GM18502 (cell line): ENCODE data around the gene ARPC1B.
A peak's percentile ranks its signal among the peaks of the same experiment; 100 is the strongest.
"Not testable (repeated sequence)": the region's sequence is repeated elsewhere in the genome, so short reads cannot be mapped to it uniquely, and the experiment has no call there.

Experiments used
- ATAC-seq: cut with Tn5 transposase; IDR thresholded peaks from one replicate; pipeline ENCODE4 v1.9.1; 2021; ENCODE audit warnings: mild to moderate bottlenecking; ENCODE audit not compliant: unreplicated experiment, poor library complexity

ARPC1B gene

DNA sequence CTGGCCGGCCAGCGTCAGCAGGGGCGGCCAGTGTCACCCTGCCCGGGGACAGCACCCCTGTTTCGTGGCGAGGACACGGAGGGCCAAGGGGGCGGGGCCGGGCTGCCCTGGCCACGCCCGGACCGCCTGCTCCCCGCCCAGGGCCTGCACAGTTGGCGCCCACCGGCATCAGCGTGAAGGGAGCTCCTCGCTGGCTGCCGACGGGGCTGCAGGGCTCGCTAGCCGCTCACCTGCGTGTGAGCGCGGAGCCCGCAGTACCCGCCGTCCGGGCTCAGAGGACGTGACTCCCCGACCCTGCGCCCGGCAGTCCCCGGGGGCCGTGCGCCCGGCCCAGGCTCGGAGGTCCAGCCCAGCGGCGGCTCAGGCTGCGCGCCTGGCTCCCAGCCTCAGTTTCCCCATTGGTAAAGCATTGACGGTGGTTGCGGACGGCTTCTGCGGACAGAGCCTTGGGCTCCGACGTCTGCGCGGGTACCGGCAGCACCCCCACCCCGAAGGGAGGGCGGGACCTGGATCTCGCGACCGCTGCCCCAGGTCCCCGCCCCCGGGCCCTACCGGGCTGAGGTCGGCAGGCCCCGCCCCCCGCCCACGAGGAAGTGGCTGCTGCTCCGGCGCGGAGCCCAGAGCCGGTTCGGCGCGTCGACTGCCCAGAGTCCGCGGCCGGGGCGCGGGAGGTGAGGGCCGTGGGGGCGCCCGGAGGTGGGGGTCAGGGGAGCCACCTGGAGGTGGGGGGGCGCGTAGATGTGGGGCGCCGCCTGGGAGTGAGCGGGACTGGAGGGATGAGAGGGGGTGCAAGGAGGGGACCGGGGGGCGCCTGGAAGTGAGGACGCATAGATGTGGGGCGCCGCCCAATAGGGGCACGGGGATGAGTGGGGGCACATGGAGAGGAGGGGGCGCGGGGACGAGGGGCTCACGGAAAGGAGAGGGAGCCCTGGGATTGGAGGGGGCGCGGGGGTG is at the start of gene ARPC1B:
TSS of gene ARPC1B (plus strand) at position 620 of the 954 bp plus-strand sequence. CDS start 10,985 bp downstream, outside the sequence.
- ATAC-seq, result peak; percentile 59

DNA sequence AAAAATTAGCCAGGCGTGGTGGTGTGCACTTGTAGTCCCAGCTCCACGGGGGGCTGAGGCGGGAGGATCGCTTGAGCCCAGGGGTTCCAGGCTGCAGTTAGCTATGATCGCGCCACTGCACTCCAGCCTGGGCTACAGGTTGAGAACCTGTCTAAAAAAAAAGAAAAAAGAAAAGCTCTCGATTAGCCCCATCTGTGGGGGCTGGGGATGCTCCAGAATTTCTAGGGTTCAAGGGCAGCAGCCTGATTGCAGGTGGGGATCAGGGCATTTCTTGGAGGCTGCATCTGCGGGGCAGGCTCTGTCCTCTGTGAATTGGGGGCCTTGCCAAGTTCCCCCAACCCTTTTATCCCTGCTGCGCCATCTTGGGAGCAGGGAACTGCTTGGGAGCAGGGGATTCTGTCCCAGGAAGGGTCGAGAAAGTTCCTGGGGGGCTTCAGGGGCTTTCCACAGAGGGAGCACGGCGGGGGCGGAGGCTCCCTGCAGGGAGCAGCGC is 49.5 kb upstream of the ARPC1B start:
- peak; percentile 3 for ATAC-seq

DNA sequence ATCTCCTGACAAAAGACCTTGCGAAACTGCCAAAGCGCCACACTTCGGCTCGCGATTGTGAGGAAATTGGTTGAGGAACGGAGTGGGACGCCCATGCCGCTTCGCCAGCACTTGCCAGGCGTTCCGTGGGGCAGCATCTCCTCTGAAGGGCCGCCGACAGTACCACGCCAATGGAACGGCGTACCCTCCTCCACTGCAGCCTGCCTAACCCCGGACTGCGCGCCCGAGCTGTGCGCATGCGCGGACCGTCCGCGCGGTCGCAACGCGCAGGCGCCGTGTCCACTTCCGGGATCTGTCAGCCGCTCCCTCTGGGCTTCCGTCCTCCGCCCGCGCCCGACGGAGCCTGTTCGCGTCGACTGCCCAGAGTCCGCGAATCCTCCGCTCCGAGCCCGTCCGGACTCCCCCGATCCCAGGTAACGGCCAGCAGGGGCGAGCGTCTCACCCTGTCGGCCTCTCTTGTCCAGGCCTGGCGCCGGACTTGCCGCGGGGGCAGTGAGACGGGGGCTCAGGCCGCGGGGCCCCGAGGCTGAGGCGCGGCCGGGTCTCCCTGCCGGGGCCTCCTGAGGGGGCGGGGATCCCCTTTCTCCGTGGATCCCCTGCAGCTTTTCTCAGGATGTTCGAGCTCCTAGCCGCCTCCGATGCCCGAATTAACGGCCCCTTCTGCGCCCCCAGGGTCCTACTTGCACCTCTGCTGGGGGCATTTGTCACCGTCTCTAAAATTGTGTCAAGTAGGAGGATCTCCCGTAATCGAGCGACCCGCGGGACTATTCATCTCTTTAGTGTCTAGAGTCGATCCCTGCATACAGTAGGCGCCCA is 48.7 kb upstream of the ARPC1B start, which contains the start of gene ARPC1A:
TSS of gene ARPC1A (plus strand) at position 307 of the 816 bp plus-strand sequence. CDS start 7,456 bp downstream, outside the sequence.
- peak; percentile 87 for ATAC-seq

DNA sequence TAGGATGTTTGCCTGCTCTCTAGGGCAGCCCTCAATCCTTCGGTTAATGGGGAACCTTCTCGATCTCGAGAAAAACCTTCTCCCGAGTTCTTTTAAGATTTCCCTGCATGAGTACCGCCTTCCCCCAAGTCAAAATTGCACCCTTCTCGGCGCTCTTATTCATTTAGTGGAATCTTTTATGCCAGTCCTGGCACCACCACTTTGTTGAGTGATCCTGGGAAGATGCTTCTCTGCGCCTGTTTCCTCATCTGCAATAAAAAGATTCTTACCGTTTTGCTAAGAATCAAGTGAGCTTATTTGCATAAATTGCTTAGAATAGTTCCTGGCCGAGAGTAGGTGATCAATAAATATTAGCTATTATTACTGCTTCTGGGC is 48.1 kb upstream of the ARPC1B start:
- no peak for ATAC-seq

DNA sequence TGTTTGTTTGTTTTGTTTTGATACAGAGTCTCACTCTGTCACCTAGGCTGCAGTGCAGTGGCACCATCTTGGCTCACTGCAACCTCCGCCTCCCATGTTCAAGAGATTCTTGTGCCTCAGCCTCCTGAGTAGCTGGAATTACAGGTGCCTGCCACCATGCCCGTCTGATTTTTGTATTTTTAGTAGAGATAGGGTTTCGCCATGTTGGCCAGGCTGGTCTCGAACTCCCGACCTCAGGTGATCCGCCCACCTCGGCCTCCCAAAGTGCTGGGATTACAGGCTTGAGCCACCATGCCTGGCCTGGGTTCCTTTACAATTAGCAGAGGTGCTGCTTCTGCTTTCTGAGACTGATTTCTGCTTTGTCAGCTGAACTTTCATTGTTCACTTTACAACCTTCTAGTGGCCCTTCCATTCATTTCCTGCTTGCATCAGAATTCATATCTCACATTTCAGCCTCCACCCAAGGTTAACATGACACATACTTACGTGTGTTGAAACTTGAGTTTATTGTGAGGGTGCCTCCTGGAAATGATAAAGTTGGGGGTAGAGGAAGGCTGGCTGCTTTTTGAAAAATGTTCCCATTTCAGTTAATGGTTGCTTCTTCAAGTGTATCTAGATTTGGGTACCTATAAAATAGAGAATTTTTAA is 44.1 kb upstream of the ARPC1B start:
- not testable (repeated sequence) for ATAC-seq

DNA sequence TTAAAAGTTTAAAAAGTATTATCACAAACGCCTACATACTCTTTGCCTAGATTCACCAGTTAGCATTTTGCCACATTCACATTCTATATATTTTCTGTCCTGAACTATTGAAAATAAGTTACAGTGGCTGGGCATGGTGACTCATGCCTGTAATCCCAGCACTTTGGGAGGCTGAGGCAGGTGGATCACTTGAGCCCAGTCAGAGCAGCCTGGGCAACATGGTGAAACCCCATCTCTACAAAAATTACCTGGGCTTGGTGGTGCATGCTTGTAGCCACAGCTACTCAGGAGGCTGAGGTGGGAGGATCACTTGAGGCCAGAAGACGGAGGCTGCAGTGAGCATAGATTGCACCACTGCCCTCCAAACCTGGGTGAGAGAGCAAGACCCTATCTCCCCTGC is 43.5 kb upstream of the ARPC1B start:
- no peak for ATAC-seq

DNA sequence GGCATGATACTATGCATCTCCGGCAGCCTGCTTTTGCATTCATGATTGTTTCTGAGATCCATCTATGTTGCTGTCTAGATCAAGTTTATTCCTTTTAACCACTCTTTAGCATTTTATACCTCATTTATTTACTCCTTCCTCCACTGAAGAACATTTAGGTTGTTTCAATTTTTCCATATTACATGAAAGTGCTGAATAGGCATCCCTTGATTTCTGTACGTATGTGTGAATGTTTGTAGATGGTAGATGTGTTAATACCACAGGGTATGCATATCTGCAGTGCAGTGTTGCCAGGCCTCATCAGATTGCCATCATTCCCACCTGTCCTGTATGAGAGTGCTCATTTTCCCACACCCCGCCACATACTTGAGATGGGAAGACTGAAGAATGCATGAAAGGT is 34.9 kb upstream of the ARPC1B start:
- ATAC-seq, result no peak

DNA sequence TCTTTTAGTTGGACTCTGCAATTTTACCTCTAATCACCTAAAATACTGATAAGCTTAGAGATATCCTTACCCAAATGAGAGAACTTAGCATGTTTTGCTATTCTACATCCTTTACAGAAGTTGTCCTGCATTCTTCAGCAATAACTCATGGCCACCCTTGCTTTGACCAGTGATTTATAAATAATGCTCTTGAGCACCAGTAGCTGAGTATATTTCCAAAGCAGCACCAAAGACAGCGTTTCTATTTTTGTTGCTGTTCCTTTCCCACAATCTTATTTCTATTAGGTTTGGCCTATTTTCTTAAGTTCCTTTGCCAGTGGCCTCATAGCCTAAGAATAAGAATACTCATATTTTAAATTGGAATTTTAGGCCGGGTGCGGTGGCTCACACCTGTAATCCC is 33.9 kb upstream of the ARPC1B start:
- ATAC-seq, result no peak

DNA sequence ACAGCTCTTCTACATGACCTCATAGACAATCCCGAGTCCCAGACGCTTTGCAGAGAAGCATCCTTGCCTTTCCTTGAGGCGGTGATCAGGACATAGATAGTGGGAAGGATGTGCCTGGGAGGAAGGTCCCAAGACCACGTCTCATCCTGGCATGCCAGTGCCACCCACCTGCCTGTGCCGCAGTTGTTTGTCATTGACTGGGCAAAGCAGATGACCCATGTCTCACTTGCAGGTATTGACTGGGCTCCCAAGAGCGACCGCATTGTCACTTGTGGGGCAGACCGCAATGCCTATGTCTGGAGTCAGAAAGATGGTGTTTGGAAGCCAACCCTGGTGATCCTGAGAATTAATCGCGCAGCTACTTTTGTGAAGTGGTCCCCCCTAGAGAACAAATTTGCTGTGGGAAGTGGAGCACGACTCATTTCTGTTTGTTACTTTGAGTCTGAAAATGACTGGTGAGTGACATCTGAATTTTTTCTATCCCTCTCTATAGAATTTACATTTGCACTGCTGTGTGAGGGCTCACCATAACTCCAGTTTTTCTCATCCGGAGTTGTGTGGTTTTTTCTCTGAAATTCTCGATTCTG is 30.4 kb upstream of the ARPC1B start:
- no peak for ATAC-seq

DNA sequence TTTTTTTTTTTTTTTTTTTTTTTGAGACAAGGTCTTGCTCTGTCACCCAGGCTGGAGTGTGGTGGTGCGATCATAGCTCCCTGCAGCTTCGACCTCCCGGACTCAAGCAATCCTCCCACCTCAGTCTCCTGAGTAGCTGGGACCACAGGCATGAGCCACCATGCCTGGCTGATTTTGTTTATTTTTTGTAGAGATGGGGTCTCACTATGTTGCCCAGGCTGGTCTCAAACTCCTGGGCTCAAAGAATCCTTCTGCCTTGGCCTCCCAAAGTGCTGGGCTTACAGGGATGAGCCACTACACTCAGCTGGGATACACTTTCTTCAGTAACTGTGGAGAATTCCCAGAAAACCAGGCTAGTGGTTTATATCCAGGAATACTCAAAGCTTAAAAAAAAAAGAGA is 23.9 kb upstream of the ARPC1B start:
- not testable (repeated sequence) for ATAC-seq

DNA sequence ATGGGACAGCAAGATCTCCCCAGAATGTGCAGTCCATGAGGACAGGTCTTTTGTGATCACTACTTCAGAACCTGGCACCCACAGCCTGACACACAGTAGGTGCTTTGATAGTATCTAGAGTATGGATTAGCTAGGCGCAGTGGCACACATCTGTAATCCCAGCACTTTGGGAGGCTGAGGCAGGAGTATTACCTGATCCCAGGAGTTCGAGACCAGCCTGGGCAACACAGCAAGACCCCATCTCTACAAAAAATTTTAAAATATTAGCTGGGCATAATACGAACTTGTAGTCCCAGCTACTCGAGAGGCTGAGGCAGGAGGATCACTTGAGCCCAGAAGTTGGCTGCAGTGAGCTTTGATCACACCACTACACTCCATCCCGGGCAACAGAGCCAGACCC is 22.3 kb upstream of the ARPC1B start:
- no peak for ATAC-seq

DNA sequence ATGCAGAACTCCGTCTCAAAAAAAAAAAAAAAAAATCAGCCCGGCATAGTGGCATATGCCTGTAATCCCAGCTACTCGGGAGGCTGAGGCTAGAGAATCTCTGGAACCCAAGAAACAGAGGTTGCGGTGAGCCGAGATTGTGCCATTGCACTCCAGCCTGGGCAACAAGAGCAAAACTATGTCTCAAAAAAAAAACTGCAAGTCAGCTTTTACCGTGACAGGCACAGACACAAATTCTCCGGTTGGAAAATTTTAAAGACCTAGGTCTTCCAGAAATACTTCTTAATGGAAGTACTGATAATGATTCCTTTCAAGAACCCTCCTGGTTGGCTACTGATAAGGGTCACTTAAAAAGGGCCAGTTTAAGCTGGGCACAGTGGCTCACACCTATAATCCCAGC is 19.4 kb upstream of the ARPC1B start:
- no peak for ATAC-seq

DNA sequence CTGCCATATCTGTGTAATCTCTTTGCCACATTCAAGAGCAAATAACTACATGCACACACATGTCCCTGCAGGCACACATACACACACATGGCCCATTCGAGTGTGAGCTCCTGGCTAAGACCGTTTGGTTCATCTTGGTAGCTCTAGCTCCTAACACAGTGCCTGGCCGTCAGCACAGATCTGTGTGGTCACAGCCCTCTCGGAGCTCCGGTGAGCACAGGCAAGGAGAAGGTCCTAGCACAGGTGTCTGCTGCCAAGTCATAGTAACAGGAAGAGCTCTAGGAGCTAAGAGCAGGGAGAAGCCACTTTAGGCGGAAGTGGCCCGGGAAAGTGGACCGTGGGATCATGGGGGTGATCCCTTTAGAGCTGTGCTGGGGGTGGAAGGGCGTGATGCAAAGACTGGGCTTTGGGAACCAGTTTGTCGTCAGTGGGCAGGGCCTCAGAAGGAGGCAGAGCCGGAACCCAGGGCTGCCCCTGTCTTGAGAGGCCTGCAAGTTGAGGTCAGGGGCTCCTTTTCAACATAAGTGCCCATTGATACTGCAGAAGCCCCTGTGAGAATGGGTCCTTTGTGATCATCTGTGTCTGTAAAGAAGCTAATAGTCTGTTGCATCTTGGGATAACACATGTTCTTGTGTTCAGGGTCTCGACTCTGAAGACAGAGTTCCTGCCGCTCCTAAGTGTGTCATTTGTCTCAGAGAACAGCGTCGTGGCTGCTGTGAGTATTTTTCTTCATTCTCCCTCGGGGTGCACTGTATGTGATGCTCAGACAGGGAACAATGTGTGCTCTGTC is 16.6 kb upstream of the ARPC1B start:
- no peak for ATAC-seq

DNA sequence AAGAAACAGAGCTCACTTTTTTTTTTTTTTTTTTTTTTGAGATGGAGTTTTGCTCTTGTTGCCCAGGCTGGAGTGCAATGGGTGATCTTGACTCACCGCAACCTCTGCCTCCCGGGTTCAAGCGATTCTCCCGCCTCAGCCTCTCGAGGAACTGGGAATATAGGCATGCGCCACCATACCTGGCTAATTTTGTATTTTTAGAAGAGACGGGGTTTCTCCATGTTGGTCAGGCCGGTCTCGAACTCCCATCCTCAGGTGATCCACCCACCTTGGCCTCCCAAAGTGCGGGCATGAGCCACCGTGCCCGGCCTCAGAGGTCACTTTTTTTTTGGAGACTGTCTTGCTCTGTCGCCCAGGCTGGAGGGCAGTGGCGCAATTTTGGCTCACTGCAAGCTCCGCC is 16.0 kb upstream of the ARPC1B start:
- ATAC-seq, result not testable (repeated sequence)

DNA sequence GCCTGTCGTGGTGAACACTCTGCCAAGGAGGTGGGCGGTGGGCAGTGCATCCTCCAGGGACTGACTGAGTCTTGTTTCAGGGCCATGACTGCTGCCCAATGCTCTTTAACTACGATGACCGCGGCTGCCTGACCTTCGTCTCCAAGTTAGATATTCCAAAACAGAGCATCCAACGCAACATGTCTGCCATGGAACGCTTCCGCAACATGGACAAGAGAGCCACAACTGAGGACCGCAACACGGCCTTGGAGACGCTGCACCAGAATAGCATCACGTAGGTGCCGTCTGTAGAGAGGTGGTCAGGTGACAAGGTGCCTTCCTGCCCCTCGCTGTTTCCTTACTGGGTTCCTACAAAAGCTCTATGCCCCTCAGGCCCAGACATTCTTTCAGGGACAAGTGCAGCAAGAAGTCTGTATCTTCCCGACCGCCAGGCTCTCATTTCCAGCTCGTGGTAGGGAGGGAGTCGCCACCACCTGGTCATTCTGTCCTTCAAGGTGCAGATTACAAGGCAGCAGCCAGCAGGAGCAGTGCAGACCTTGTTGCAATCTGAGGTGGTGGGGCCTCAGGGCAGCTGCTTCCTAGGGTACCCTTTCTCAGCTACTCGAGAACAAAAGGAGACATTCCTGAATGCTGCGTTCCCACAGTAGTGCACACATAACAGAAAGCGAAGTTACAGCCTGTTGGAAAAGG is 14.9 kb upstream of the ARPC1B start:
- ATAC-seq, result no peak

DNA sequence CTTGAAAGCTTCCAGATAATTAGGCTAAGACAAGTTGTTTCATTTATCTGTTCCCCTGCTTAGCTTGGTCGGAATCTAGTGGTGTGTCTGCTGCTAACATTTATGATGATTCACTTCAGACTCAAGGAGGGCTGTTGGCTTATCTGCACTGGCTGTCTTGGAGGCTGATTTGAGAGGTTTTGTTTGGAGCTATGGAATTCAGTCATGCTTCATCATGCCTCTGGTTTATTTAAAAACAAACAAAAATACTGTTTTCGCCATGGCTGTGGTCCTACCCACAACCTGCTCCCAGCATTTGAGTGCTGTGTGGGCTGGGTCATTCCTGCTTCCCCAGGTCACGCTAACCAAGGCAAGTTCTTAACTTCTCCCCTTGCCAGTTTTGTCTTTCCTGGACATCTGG is 11.7 kb upstream of the ARPC1B start:
- no peak for ATAC-seq

DNA sequence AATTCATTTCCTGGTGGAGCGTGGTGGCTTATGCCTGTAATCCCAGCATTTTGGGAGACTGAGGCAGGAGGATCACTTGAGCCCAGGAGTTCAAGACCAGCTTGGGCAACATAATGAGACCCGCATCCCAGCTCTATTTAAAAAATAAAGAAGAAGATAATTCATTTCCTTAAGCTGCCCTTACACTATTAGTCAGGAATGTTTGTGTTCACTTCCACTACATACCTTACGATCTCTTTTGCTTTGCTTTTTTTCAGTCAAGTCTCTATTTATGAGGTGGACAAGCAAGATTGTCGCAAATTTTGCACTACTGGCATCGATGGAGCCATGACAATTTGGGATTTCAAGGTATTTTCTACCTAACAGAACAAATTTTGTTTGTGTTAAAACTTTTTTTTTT is 11.2 kb upstream of the ARPC1B start:
- no peak for ATAC-seq

DNA sequence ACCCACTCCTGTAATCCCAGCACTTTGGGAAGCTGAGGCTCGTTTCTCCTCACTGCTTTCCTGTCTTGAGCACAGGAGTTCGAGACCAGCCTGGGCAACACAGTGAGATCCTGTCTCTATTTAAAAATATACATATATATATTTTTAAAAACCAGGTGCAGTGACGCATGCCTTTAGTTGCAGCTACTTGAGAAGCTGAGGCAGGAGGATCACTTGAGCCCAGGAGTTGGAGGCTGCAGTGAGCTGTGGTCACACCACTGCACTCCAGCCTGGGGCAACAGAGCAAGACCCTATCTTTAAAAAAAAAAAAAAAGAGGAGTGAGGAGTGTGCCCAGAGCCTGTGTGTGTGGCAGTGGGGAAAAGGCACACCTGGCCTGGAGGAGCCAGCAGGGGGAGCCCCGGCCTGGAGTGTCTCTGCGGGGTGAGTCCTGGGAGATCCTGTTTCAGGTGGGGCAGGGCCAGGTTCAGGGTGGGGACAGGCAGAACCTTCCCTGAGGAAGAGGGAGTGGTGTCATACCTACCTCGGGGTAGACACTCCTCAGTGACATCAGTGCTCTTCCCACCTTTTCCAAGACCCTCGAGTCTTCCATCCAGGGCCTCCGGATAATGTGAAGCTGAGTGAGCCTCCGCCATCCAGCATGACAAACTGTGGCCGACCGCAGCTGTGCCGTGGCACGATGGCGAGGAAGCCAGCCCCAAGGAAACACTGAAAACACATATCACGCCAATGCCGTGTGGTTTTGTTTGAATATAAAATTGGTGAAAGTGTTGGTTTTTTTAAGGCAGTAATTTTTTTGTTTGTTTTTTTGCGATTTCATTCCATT is 9.0 kb upstream of the ARPC1B start:
- ATAC-seq, result no peak
